Measurements from ENCODE around the gene MAP3K2.

The MAP3K2 gene

DNA sequence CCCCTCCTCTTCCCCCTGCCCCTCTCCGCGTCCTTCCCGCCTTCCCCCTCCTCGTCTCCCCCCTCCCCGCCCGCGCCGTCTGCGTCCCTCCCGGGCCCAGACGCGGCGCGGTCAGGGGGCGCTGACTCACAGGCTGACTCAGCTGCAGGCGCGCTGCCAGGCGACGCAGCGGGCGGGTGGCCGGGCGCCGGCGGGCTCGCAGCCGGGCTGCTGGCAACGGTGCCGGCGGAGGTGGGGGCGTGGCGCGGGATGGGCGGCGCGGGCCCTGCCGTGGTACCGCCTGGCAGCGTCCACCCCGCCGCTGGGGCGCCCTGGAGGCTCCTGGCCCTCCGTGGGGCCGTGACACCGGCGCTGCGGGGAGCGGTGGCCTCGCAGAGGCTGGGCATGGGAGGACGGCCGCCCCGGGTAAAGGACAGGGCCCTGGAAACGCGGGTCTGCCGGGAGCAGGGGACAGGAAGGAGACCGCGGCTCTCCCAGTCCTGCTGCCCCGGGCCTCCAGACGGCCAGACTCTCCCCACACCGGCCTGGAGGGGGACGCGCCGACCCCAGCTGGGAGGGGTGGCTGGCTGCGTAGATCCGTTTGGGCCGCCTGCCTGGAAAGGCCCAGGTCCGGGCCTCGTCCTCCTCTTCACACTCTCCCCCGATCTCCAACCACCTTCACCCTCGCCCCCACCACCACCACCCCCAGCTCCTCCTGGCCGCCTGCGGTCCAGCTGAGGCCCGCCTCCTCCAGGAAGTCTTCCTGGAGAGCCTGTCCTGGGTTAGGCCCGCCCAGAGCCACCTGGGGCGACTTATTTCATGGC is 20.4 kb upstream of the MAP3K2 start:
- TF ChIP-seq, protein P1, sequence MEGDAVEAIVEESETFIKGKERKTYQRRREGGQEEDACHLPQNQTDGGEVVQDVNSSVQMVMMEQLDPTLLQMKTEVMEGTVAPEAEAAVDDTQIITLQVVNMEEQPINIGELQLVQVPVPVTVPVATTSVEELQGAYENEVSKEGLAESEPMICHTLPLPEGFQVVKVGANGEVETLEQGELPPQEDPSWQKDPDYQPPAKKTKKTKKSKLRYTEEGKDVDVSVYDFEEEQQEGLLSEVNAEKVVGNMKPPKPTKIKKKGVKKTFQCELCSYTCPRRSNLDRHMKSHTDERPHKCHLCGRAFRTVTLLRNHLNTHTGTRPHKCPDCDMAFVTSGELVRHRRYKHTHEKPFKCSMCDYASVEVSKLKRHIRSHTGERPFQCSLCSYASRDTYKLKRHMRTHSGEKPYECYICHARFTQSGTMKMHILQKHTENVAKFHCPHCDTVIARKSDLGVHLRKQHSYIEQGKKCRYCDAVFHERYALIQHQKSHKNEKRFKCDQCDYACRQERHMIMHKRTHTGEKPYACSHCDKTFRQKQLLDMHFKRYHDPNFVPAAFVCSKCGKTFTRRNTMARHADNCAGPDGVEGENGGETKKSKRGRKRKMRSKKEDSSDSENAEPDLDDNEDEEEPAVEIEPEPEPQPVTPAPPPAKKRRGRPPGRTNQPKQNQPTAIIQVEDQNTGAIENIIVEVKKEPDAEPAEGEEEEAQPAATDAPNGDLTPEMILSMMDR (IDR thresholded peaks at IDR 0.05; ENCODE audit: low read depth, low read length): no peak
- DNase-seq (ENCODE audit: extremely low read depth, low read depth): peak; percentile 72

GRCh38 chr2:127407661-127408003 is 19.9 kb upstream of the MAP3K2 start:
- TF ChIP-seq, protein P1 (IDR thresholded peaks at IDR 0.05; ENCODE audit: low read depth, low read length): no peak
- no peak for DNase-seq (ENCODE audit: extremely low read depth, low read depth)

GRCh38 chr2:127407091-127407490 is 19.3 kb upstream of the MAP3K2 start:
- DNase-seq (ENCODE audit: extremely low read depth, low read depth): no peak
- TF ChIP-seq, protein P1 (IDR thresholded peaks at IDR 0.05; ENCODE audit: low read depth, low read length): no peak

- no peak for DNase-seq (ENCODE audit: extremely low read depth, low read depth)
- TF ChIP-seq, protein P1 (IDR thresholded peaks at IDR 0.05; ENCODE audit: low read depth, low read length): no peak
Measured at GRCh38 chr2:127406454-127406853, 18.7 kb upstream of the MAP3K2 start.

DNA sequence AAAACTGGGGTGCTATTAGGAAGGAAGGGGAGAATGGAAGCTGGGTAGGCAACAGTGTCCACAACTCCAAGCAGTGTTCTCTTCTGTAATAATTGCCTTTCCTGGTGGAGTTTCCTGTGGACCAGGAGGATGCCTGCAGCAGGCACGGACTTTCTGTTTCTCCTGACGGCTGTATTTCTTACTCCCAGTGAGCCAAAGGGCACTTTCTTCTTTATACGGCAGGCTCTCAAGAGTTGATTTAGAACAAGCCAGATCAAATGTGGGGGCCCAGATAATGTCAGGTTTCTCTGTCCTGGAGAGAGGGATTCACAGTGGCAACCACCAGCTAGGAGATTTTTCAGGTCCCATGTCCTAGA is 17.5 kb upstream of the MAP3K2 start:
- no peak for DNase-seq (ENCODE audit: extremely low read depth, low read depth)
- TF ChIP-seq, protein P1 (IDR thresholded peaks at IDR 0.05; ENCODE audit: low read depth, low read length): no peak

- TF ChIP-seq, protein P1 (IDR thresholded peaks at IDR 0.05; ENCODE audit: low read depth, low read length): no peak
Measured at GRCh38 chr2:127404466-127405254, 16.9 kb upstream of the MAP3K2 start.

DNA sequence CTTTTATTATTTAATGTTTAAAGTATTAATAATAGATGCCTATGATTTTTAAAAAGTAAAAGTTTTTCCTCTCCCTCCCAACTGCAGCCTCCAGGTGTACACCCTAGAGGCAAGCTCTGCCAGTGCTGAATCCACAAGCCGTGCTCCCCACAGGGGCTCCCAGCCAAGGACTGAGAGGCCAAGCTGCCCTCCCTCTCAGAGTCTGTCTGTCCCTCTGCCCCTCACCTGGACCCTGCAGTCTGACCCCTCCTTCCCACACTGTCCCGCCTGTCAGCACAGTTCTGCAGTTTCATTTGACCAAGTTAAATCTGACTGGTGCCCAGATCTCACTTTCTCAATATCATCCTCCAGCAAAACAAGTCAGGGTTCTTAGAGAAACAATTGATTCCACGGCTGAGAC is 15.7 kb upstream of the MAP3K2 start:
- TF ChIP-seq, protein P1 (IDR thresholded peaks at IDR 0.05; ENCODE audit: low read depth, low read length): no peak
- no peak for DNase-seq (ENCODE audit: extremely low read depth, low read depth)

More at GRCh38 chr2:127404466-127405254, 16.9 kb upstream of the MAP3K2 start:
- DNase-seq (ENCODE audit: extremely low read depth, low read depth): no peak
